ENCODE measurements around the gene XXYLT1. TPM values are rescaled to one million over a fixed set of nuclear protein-coding genes. Genes with fewer than 3 reads are reported as not detected.
A peak's percentile ranks its signal among the peaks of the same experiment; 100 is the strongest.

XXYLT1 gene
- total and polyA plus RNA-seq, 8 donors: 1.8 to 5.0 (median 2.6) TPM

DNA sequence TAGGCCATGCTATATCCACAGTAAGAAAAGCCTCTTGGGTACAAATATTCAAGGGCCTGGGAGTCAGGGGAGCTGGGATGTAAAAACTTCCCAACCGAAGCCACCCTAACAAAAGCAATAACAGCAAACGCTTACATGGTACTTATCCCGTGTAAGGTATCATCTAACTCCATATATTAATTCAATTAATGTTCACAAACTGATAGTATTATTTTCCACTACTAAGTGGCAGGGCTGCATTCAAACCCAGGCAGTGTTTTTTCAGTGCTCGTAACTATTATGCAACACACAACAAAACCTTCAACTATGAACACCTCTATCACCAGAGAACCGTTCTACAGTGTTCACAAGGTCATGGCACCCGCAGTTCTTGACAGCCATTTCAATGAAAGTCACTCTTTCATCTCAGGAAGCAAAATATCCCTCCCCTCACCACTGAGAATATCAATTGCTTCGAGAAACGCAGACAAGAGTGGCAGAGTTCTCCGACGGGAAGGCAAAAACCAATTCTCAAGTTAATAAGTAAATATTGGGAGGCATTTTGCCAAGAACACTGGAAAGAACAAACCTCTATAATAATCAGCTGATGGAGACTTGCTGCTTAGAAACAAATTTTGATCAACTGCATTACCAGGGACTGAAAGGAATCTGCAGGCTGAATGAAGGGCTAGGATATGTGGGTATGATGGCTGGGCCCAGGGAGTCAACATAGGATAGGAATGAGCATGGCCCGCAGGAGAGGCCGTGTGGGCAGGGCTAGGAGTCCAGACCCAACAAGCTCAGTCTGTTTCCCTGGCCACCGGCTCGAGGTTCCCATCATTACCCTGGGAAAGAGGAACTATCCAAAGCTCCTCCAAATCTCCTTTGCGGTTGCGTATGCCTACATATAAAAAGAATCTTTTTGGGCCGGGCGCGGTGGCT, 72.3 kb downstream of the XXYLT1 start:
- FAIRE-seq: no peak
- no peaks in the 10 kb centered on the region for H3K27me3 ChIP-seq
- intact Hi-C loops (cut with DNase I): no loop called here
- peak; percentile 35 to 69 (median 46) for ATAC-seq
- peaks cover 0 to 6% (median 0%) of the 10 kb centered on the region in 3 donors for H3K4me1 ChIP-seq
- no peak overlapping the region for H3K4me3 ChIP-seq
- DNase-seq: peak in 1 of 6 donors; percentile 6
- H3K36me3 ChIP-seq: no peaks in the 10 kb centered on the region
- H3K9me3 ChIP-seq: no peaks in the 10 kb centered on the region
- TF ChIP-seq, protein P1, sequence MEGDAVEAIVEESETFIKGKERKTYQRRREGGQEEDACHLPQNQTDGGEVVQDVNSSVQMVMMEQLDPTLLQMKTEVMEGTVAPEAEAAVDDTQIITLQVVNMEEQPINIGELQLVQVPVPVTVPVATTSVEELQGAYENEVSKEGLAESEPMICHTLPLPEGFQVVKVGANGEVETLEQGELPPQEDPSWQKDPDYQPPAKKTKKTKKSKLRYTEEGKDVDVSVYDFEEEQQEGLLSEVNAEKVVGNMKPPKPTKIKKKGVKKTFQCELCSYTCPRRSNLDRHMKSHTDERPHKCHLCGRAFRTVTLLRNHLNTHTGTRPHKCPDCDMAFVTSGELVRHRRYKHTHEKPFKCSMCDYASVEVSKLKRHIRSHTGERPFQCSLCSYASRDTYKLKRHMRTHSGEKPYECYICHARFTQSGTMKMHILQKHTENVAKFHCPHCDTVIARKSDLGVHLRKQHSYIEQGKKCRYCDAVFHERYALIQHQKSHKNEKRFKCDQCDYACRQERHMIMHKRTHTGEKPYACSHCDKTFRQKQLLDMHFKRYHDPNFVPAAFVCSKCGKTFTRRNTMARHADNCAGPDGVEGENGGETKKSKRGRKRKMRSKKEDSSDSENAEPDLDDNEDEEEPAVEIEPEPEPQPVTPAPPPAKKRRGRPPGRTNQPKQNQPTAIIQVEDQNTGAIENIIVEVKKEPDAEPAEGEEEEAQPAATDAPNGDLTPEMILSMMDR (IDR thresholded peaks at IDR 0.05): no peak
- no peak overlapping the region for H3K27ac ChIP-seq
- WGBS, 2 donors: 58 to 59% methylated on average over 19 of the region's 19 CpGs

- Histone ChIP-seq H3K4me3 (no peak overlapping the region), H3K36me3 (no peaks in the 10 kb centered on the region), H3K27ac (no peak overlapping the region), H3K9me3 (no peaks in the 10 kb centered on the region), H3K27me3 (no peaks in the 10 kb centered on the region), H3K4me1 (peaks cover 0 to 6% (median 0%) of the 10 kb centered on the region in 3 donors)
- DNase-seq: peak in 1 of 6 donors; percentile 7
- FAIRE-seq: no peak
- 94 to 95% methylated on average over 11 of the region's 11 CpGs for WGBS, 2 donors
- intact Hi-C loops (cut with DNase I): no loop called here
- TF ChIP-seq, protein P1 (IDR thresholded peaks at IDR 0.05): no peak
- peak in 1 of 4 donors; percentile 44 for ATAC-seq
Observed at GRCh38 chr3:195197765-195198425, 73.1 kb downstream of the XXYLT1 start.

- no peak for FAIRE-seq
- TF ChIP-seq, protein P1 (IDR thresholded peaks at IDR 0.05): no peak
- intact Hi-C loops (cut with DNase I): no loop called here
- 82 to 91% methylated on average over 5 of the region's 5 CpGs for WGBS, 2 donors
- no peak overlapping the region for H3K27ac ChIP-seq
- DNase-seq: peak in 1 of 6 donors; percentile 12
- no peaks in the 10 kb centered on the region for H3K27me3 ChIP-seq
- H3K4me1 ChIP-seq: peaks cover 0 to 6% (median 0%) of the 10 kb centered on the region in 3 donors
- no peaks in the 10 kb centered on the region for H3K36me3 ChIP-seq
- ATAC-seq: peak in 1 of 4 donors; percentile 20
- H3K9me3 ChIP-seq: no peaks in the 10 kb centered on the region
- no peak overlapping the region for H3K4me3 ChIP-seq
Observed at GRCh38 chr3:195196266-195196665, 74.7 kb downstream of the XXYLT1 start.

GRCh38 chr3:195195321-195196209, 75.4 kb downstream of the XXYLT1 start:
- H3K36me3 ChIP-seq: no peaks in the 10 kb centered on the region
- WGBS, 2 donors: 86 to 88% methylated on average over 17 of the region's 17 CpGs
- no peak overlapping the region for H3K4me3 ChIP-seq
- H3K27me3 ChIP-seq: no peaks in the 10 kb centered on the region
- TF ChIP-seq, protein P1 (IDR thresholded peaks at IDR 0.05): no peak
- no peaks in the 10 kb centered on the region for H3K9me3 ChIP-seq
- ATAC-seq (no peak), DNase-seq (peak in 1 of 6 donors; percentile 7), FAIRE-seq (no peak)
- intact Hi-C loops (cut with DNase I): no loop called here
- H3K27ac ChIP-seq: no peak overlapping the region
- H3K4me1 ChIP-seq: peaks cover 0 to 6% (median 0%) of the 10 kb centered on the region in 3 donors

All from pancreas (tissue), 10 donors.